OCI-LY3 (cell line): ENCODE measurements around the gene TCF7.

Source experiments
- EZH2phosphoT487 ChIP-seq: fragments of 200-600 bp; shearing (Covaris generic); IDR thresholded peaks from 2 replicates; pipeline ENCODE4 v1.6.1; 2018; ENCODE audit warnings: antibody characterized with exemption, mixed run types, low read depth
- TF ChIP-seq, protein P1 (sequence below): fragments of 200-600, 300-600 bp; sonication (generic); IDR thresholded peaks from 2 replicates; pipeline ENCODE4 v1.5.1; 2014; ENCODE audit warnings: antibody characterized with exemption, low read length, low read depth

DNA sequence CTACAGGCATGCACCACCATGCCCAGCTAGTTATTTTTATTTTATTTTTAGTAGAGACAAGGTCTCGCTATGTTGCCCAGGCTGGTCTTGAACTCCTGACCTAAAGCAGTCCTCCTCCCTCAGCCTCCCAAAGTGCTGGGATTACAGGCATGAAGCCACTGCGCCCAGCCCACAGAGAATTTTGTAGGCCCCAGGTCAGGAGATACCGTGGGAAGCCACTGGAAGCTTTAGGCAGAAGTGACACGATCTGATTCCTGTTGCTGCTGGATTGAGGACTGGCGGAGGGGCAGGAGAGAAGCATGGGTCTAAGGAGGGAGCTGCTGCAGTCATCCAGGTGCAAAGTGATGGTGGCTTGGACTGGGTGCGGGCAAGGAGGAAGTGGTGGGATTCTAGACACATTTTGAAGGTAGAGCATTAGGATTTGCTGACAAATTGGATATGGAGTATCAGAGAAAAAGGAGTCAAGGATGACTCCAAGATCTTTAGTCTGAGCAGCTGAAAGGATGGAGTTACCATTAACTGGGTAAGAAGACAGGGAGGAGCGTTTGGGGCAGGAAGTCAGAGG is 20.7 kb downstream of the TCF7 start:
- TF ChIP-seq, protein P1, sequence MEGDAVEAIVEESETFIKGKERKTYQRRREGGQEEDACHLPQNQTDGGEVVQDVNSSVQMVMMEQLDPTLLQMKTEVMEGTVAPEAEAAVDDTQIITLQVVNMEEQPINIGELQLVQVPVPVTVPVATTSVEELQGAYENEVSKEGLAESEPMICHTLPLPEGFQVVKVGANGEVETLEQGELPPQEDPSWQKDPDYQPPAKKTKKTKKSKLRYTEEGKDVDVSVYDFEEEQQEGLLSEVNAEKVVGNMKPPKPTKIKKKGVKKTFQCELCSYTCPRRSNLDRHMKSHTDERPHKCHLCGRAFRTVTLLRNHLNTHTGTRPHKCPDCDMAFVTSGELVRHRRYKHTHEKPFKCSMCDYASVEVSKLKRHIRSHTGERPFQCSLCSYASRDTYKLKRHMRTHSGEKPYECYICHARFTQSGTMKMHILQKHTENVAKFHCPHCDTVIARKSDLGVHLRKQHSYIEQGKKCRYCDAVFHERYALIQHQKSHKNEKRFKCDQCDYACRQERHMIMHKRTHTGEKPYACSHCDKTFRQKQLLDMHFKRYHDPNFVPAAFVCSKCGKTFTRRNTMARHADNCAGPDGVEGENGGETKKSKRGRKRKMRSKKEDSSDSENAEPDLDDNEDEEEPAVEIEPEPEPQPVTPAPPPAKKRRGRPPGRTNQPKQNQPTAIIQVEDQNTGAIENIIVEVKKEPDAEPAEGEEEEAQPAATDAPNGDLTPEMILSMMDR, result no peak
- no peak for TF ChIP-seq EZH2phosphoT487
